Kidney tubule cell (primary cell): ENCODE data around the gene GPR160.

Experiments
- DNase-seq: peaks from one replicate; pipeline ENCODE4 v3.0.0-alpha.2; 2018; ENCODE audit warnings: low spot score

Gene GPR160

DNA sequence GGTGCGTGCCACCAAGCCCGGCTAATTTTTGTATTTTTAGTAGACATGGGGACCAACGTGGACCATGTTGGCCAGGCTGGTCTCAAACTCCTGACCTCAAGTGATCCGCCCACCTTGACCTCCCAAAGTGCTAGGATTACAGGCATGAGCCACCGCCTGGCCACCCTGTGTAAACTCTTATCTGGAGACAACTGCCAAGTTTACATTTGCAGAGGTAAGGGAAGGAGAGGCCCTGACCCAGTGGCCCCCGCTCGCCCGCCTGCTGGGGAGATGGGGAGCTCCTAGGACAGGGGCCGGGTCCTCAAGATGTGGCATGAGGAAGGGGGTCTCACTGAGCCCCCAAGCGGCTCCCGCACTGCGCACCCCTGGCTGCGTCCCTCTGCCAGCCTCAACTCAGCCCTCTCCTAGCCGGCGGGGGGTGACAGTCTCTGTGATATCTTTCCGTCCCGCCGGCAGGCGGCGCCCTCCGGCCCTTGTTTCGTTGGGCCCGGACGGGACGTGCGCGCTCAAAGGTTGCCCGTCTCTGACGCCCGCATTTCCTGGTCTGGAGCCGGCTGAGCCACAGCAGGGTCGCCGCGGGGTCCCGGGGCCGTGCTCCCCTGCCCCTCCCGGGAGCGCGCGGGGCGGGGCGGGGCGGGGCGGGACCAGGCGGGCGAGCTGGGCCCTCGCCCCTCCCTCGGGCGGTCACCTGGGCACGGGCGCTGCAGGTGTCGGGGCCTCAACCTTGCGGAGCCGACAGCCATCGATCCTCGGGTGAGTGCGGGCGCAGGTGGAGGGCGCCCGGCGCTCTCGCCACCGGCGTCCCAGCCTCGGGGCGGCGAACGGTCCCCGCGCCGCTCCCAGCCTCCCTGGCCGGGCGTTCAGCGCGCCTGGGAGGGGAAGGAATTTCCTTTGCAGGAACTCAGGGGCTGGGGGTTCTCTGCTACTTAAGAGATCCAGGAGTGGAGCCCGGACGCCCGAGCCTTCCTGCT is at the start of gene GPR160:
GPR160 (plus strand) TSS at position 533 of the 971 bp plus-strand sequence. CDS start 45,978 bp downstream, outside the sequence.
- peak; percentile 88 for DNase-seq

- no peak for DNase-seq
Measured at GRCh38 chr3:169990431-169990830, 47.4 kb upstream of the GPR160 start.

DNA sequence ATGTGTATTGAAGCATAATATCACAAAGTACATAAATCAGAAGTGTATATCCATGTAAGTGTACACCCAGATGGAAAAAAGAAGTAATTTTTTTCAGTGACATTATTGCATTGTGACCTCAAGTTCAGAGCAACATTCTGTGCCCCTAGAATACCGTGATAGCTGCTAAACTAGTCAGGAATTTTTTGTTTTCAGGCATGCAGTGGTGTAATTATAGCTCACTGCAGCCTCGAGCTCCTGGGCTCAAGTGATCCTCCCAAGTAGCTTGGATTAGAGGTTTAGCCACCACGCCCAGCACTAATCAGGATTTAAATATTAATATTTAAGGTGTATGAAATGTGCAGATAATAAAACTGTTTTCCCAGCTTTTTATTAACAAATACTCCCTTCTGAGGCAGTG is 45.6 kb upstream of the GPR160 start:
- no peak for DNase-seq

DNA sequence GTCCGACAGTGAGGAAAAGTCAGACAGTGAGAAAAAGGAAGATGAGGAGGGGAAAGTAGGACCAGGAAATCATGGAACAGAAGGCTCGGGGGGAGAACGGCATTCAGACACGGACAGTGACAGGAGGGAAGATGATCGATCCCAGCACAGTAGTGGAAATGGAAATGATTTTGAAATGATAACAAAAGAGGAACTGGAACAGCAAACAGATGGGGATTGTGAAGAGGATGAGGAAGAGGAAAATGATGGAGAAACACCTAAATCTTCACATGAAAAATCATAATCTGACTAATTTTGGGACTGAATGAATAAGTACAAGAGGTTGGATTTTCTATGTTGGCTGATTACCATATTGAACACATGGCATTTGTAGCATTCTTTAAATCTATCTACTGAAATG is 45.0 kb upstream of the GPR160 start:
- no peak for DNase-seq

DNA sequence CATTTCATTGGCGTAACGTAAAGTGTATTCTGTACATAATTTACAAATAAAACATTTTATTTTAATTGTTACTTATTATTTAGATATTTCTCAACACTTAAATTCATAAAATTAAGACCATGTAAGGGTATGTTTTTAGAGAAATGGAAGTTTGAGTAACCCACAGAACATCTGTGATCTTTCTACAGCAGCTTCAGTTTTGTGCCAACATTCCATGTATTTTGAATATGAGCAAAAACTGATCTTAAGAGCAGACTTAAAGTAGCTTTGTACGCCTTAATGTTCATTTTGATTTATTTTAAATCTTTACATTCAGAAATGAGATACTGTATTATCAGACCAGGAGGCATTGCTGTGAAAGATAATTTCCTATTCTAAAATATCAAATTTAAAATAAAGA is 44.0 kb upstream of the GPR160 start:
- DNase-seq: no peak

GRCh38 chr3:169996063-169996462 is 41.7 kb upstream of the GPR160 start:
- no peak for DNase-seq

DNA sequence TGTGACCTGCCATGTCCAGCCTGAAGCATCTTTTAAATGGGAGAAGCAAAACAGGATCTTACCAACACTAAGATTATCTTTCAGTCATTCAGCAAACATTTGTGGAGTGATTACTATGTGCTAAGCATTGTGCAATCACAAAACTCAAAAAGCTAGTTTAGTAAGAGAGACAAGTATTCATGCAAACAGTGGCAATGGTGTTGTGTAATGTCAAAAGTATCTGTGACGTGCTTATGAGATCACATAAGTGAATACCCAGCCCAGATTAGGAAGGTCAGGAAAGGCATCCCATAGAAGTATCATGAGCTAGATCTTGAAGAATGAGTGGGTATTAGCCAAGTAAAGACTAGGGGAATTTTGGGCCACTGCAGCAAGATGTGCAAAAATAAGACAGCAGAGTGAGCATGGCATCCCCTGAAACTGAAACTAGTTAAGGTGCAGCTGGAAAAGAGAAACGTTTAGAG is 39.1 kb upstream of the GPR160 start:
- DNase-seq: peak; percentile 76

- no peak for DNase-seq
Measured at GRCh38 chr3:169999433-169999832, 38.4 kb upstream of the GPR160 start.

GRCh38 chr3:170000051-170000450 is 37.7 kb upstream of the GPR160 start:
- no peak for DNase-seq

DNA sequence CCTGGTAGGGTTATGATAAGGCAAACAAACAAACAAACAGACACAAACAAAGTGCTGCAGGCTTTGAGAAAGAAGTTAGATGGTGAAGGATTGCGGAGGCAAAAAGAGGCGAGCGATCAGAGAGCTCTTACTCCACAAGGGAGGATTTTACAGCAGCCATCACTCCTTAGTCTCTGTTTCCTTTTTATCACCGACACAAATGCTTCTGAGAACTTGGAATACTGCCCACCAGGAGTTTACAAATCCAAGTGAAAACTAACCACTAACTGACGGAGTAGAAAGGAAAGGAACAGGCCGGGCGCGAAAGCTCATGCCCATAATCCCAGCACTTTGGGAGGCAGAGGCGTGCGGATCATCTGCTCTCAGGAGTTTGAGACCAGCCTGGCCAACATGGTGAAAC is 35.6 kb upstream of the GPR160 start:
- DNase-seq: no peak

DNA sequence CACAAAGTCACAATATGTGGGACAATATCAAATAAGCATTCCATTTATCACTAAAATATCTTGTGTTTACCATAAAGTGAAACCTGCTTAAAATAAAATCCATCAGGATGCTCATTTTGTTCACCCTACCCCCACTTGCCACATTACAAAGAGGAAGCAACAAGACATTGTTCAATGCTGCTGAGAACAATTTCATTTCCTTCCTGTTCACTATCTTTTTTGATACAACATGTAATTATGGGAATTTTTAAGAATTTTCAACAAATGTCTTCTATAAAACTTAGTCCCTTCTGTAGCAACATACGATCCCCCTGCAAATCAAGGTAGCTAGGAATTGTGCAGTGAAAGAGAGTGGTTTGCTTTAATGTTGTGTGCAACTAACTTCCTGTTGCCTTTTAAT is 34.9 kb upstream of the GPR160 start:
- DNase-seq: no peak

- DNase-seq: no peak
Measured at GRCh38 chr3:170003881-170004356, 33.9 kb upstream of the GPR160 start.

- DNase-seq: peak; percentile 12
Measured at GRCh38 chr3:170007031-170007663, 30.6 kb upstream of the GPR160 start.

- DNase-seq: no peak
Measured at GRCh38 chr3:170010498-170010897, 27.3 kb upstream of the GPR160 start.

DNA sequence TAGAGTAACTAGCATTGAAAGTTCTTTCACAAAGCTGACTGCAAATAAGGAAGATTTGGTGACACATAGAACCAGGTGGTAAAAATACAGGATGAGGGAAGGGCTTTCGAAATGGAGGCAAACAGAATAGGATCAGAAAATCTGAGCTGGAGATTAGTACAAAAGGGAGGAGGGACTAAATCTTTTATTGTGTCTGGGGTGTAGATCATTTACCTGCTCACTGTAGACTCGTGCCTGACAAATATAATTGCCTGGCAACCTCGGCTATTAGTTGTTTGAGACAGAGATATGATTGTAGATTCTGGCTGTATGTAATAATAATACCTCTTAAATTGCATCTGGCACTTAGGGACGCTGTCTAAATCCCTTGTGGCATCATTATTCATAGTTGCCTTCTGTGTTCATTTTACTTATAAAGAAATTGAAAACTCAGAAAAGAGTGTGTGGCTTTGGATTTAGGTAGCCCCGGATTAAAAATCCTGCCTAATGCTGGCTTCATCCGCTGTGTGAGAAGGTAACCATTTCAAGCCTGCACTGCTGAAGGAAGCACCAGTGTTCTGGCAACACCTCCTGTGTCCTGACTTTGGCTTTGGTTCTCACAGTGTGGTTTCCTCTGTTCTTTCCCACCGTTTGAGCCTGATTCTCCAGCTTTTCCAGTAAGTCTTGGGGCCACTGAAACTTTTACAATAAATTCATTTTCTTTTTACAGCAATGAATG is 25.0 kb upstream of the GPR160 start:
- peak; percentile 3 for DNase-seq

DNA sequence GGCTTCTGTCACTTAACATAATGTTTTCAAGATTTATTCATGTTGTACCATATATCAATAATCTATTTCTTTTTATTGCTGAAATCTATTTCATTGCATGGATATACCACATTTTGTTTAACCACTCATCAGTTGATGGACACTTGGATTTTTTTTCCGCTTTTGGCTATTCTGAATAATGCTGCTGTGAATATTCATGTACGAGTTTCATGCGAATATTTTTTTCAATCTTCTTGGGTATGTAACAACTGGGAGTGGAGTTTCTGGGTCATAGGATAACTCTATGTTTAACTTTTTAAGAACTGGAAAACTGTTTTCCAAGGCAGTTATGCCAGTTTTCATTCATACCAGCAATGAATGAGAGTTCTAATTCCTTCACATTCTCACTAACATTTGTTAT is 21.7 kb upstream of the GPR160 start:
- no peak for DNase-seq

GRCh38 chr3:170019306-170019705 is 18.5 kb upstream of the GPR160 start:
- DNase-seq: peak; percentile 31

GRCh38 chr3:170021083-170021482 is 16.7 kb upstream of the GPR160 start:
- no peak for DNase-seq

DNA sequence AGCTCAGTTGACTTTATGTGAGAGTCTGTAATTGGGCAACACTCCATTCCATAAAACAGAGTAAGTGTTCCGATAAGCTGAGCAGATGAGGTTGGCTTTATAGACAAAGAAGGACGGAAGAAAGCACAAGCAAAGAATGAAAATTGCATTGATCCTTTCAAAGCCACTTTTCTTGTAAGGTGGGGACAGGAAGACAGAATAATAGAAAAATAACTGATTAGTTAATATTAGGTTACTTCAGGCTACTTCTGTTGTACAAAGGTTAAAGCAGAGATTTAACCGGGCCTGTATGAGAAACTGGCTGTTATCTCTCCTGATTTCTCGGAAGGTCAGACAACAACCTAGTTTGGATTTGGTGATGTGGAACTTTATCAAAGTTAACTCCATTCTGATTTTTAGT is 15.5 kb upstream of the GPR160 start:
- DNase-seq: no peak

- no peak for DNase-seq
Measured at GRCh38 chr3:170023165-170023564, 14.6 kb upstream of the GPR160 start.

GRCh38 chr3:170024581-170024980 is 13.2 kb upstream of the GPR160 start:
- no peak for DNase-seq
